ENCODE data around the gene MUC6. TPM values are rescaled to one million over a fixed set of nuclear protein-coding genes. Genes with fewer than 3 reads are reported as not detected.
A peak's percentile ranks its signal among the peaks of the same experiment; 100 is the strongest.

The MUC6 gene
- polyA plus RNA-seq, 12 donors = 0.10 to 1.4 (median 0.31) TPM; not detected in 2

DNA sequence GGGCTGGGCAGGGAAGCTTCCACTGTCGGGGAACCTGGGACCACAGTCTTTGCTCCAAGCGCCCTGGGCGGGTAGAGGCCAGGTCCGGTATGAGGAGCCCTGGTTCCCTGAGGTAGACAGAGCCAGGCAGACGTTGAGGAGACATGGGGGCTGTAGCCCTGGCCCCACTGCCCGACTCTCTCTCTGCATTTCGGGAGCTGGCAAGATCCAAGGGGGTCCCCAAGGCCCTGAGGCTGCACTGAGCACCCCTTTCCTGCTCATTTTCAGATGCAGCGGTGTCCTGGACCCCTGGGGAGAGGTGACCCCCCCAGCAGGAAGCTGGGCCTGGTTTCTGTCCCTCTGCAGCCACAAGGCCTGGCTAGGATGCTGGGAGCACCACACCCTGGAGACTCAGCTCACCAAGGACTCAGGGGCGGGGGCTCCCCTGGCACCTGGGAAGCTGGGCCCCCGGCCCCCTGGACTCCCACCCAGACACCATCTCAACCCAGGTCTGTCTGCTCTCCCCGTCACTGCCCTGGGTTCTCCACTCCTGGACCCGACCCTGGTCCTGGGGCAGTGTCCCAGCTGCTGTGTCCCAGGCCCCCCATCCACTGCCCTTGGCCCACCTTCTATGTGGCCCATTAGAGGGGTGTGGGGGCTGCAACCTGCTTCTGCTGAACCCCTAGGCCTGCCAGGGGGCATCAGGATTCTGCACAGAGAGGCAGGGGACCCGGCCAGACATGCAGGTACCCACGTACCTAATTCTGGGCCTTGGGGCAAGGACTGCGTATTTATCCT is 15.0 kb upstream of the MUC6 start:
- no peak for DNase-seq

- DNase-seq = peak; percentile 43
These were observed 14.2 kb upstream of the MUC6 start for GRCh38 chr11:1050581-1051355.

- no peak for DNase-seq
These were observed 13.5 kb upstream of the MUC6 start for GRCh38 chr11:1049911-1050580.

DNA sequence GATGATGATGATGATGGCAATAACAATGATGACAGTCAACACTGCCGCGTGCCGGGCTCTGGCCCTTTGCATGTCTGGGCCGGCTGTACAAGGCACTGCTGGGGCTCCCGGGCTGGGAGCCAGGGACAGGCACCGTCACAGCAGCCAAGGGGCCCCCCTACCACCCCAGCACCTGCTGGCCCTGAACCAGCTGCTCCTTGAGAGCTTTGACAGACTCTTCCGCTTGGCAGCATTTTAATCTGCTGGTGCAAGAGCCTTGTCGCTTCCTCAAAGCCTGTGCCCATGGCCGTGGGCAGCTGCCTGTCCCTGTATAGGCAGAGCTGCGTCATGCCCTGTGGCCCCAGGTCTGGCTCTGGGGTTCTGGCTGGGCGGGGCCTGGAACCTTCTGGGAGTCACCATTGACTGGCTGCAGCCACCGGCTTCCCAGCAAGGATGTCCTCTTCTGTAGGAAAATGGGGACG is 12.9 kb upstream of the MUC6 start:
- no peak for DNase-seq

- DNase-seq = no peak
These were observed 12.5 kb upstream of the MUC6 start for GRCh38 chr11:1049071-1049405.

DNA sequence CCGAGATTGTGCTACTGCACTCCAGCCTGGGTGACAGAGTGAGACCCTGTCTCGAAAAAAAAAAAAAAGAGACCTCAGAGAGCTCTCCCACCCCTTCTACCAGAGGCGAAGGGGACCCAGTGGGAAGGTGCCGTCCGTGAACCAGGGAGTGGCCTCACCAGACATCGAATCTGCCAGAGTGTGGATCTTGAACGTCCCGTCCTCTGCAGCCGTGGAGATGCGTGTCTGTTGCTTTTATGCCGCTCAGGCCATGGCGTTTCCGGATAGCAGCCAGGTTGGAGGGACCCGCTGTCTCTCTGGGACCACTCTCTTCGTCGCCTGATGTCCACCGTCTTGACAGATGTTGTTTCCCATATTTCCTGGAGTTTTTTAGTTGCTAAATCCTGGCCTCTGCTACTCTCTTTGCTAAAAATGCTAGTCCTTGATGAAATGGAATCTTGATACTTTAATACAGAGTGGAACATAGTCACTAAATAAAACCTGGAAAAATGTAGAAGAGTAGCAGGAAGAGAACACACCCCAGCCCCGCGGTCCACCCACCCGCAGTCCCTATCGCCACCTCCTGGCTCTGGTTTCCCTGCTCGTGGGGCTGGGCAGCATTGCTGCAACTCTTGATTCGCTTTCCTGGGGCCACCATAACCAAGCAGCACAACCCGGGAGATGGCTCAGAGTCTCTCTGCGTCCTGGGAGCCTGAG is 12.0 kb upstream of the MUC6 start:
- DNase-seq = no peak

DNA sequence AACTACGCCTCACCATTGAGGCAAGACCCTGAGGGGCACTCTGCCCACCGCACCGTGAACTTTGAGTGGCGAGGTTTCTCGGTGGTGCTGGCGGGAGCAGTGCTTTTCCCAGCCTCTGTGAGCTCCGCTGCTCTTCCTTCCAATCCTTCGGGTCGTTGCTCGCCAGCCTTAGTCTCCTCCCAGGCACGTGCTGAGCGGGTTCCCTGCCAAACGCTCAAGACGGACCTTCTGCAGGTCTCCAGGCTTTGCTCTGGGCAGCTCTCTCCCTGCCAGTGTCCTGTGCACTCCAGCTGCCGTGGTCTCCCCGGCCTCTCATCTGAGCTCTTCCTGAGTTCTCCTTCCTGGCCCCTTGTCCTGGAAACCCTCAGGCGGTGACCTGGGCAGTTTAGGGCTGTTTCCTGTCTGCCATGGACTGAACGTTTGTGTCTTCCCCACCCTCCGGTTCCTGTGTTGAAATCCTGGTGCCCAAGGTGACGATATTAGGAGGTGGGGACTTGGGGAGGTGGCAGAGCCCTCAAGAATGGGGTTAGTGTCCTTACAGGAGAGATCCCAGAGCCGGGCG is 11.2 kb upstream of the MUC6 start:
- DNase-seq = no peak

DNA sequence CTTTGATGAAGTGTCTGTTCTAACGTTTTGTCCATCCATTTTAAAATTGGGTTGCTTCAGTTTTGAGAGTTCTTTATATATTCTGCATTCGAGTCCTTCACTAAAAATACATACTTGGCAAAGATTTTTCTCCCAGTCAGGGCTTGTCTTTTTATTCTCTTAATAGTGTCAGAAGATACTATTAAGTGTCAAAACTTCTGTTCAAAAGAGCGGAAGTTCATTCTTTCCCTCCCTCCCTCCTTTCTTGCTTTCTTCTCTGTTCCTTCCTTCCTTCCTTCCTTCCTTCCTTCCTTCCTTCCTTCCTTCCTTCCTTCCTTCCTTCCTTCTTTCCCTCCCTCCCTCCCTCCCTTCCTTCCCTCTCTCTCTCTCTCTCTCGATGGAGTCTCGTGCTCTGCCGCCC is 7.6 kb upstream of the MUC6 start:
- DNase-seq = no peak

GRCh38 chr11:1043563-1044096 is 7.1 kb upstream of the MUC6 start:
- no peak for DNase-seq

DNA sequence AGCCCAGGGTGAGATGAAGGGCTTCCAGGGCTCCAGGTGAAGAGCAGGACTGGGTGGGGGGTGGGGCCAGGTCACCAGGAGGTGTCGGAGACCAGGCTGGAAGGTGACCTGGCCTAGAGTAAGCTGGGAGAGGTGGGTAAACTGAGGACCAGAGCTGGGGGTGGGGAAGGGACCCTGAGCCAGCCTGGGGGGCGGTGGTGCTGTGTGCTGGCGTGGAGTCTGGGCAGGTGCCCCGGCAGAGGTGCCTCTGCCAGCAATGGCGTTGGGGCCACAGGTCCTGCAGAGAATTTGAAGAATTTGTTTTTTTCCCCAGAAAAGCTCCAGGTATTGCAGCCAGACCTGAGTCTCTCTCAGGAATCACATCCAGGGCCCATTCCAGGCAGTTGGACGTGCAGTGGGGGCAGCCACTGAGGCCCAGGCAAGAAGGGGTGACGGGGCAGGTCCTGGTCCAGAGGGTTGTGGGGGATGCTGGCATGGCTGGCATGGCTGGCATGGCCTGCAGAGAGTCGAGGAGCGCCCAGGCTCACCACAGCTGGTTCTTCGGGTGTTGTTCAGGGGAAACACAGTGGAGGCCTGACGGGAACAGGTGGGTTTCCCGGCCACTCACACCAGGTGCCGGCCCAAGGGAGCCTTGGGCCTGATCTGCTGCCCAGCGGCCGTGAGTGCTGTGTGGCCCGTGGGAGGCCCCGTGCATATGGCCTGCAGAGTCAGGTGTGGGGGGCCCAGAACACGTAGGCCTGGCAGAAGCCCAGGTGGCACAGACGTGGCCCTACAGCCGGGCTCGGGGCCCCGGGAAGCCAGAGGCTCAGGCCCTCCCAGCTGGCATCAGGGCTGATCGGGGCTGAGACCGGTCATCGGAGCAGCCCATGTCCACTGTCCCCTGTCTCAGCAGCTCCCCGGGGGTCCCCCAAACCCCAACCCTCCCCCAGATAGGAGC is 6.4 kb upstream of the MUC6 start:
- DNase-seq = no peak

- DNase-seq = no peak
These were observed 5.6 kb upstream of the MUC6 start for GRCh38 chr11:1041936-1042608.

DNA sequence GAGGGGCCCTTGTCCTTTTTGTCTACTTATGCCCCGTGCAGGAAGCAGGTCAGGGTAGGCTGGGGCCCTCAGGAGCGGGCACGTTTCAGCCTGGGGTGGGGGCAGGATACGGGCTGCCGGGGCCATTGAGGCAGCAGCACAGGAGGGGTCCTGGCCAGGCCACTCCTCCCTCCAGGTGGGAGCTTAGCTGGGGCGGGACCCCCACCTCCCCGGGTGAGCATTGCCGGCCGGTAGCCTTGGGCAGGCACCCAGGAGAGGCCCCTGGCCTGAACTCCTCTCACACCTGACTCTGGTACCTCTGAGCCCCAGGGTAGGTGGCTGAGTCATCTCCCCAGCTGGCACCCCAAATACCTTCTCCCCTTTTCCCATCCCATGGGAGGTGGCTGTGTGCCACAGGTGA is 5.0 kb upstream of the MUC6 start:
- no peak for DNase-seq

DNA sequence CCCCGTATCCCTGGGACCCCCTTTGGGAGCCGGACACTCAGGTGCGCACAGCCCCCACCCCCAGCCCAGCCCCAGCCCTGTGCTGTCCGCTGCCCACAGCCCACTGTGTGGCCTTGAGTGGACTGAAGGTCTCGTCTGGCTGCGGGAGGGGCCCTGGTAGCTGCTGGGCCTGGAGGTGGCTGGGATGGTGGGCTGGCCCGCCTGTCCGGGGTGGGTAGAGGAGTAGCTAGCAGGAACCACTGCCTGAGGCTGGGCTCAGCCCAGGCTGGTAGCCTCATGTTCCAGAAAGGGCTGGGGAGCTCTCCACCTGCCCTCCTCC is 4.6 kb upstream of the MUC6 start:
- DNase-seq = no peak

- DNase-seq = no peak
These were observed 4.1 kb upstream of the MUC6 start for GRCh38 chr11:1040428-1041148.

- no peak for DNase-seq
These were observed 3.2 kb upstream of the MUC6 start for GRCh38 chr11:1039481-1040427.

DNA sequence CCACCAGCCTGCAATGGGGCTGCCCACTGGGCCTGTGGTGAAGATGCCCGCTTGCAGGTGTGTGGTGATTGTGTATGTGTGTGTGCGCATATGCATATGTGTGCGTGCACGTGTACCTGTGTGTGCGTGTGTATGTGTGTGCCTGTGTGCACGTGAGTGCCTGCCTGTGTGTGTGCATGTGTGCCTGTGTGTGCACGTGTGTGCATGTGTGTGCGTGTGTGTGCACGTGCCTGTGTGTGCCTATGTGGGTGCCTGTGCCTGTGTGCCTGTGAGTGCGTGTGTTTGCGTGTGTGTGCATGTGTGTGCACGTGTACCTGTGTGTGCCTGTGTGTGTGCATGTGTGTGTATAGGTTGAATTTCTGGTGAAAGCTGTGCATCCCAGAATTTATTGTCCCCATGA is 2.4 kb upstream of the MUC6 start:
- DNase-seq = no peak

DNA sequence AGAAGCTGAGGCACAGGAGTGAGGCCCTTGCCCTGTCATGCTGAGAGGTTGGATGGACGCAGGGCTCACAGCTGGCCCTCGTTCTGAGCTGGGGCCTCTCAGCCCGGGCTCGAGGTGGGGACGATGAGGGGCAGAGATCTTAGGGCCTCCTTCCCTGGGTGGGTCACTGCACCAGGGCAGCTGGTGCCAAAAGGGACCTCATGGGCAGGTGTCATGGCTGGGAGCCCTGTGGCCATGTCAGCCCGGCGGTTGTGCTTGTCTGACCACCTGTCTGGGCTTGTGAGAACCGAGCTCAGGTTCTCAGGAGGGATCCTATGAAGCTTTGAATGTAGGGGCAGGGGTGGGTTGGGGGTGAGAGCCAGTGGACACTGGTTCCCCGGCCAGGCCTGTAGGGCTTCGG is 1.8 kb upstream of the MUC6 start:
- DNase-seq = no peak

DNA sequence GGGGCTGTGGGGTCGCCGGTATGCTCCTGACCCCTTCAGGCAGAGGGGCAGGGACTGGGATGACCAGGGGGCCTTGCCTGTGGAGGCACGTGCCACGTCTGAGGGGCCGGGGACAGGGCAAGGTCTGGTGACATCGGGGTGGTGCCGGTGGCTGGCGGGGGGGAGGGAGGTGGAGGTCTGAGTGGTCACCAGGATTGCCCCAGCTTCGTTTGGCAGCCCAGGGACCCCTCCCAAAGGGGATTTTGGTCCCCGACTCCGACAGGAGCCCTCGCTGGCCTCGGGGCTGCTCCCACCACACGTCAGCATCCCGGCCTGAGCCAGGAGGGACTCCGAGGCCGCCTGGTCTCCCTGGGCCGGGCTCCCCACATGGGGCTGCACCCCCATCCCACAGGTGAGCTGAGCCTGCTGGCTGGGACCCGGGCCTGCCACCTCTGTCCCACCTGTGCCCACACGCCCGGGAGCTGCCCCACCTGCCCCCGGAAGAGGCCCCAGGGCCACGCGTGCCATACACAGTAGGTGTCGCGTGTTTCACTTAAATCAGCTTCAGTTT is 1.1 kb upstream of the MUC6 start:
- DNase-seq = no peak

Measured in muscle of arm (tissue), 12 donors.